Activated naive CD8-positive, alpha-beta T cell treated with anti-CD3 and anti-CD28 coated beads, Interleukin-2, amount 10 ng/mL, durations not matched to agents 7 days and 5 days (primary cell): ENCODE measurements around the gene NFIB. TPM values are rescaled to one million over a fixed set of nuclear protein-coding genes. Genes with fewer than 3 reads are reported as not detected.

ENCODE experiments used
- ATAC-seq: fragments of 150-1000 bp; cut with Tn5 transposase; one replicate; pipeline ENCODE4 v1.10.0; 2021; ENCODE audit warnings: low read depth, moderate library complexity
- POLR2A ChIA-PET: fragments of 350-600 bp; sonication (Branson Sonifier 250); formaldehyde crosslinking; loops from one replicate; lab custom pipeline; 2021; ENCODE audit warnings: antibody characterized with exemption; lab: Charles Lee
- DNase-seq: peaks from one replicate; pipeline ENCODE4 v3.0.0; 2021
- H3K27ac Mint-ChIP-seq: one replicate; pipeline ENCODE4 v1.8.0; 2022; ENCODE audit warnings: mild to moderate bottlenecking, mixed read lengths
- H3K27me3 Mint-ChIP-seq: one replicate; pipeline ENCODE4 v1.8.0; 2022; ENCODE audit warnings: mild to moderate bottlenecking, moderate library complexity, mixed read lengths
- H3K36me3 Mint-ChIP-seq: one replicate; pipeline ENCODE4 v1.8.0; 2021; ENCODE audit warnings: mild to moderate bottlenecking, mixed read lengths
- H3K4me1 Mint-ChIP-seq: one replicate; pipeline ENCODE4 v1.8.0; 2021; ENCODE audit warnings: mixed read lengths
- H3K4me3 Mint-ChIP-seq: one replicate; pipeline ENCODE4 v1.8.0; 2022; ENCODE audit warnings: mild to moderate bottlenecking, moderate library complexity, mixed read lengths
- H3K9me3 Mint-ChIP-seq: one replicate; pipeline ENCODE4 v1.8.0; 2021; ENCODE audit warnings: mixed read lengths
- total RNA-seq, 2 experiments: library from RNA; stranded (reverse); gene quantifications; one replicate each; pipeline ENCODE4 v1.2.3, GENCODE V29; 2021

NFIB gene
- total RNA-seq, 2 experiments from 2014 or later: not detected

GRCh38 chr9:14136646-14137370 is 177.1 kb downstream of the NFIB start:
- Mint-ChIP-seq H3K27me3 (no peaks in the 10 kb centered on the region), H3K9me3 (no peaks in the 10 kb centered on the region), H3K4me3 (no peak overlapping the region), H3K4me1 (no peaks in the 10 kb centered on the region), H3K36me3 (no peaks in the 10 kb centered on the region), H3K27ac (no peak overlapping the region)
- no peak for ATAC-seq
- no peak for DNase-seq
- POLR2A ChIA-PET: no interaction called here

GRCh38 chr9:14136047-14136635 is 177.8 kb downstream of the NFIB start:
- DNase-seq (no peak), ATAC-seq (no peak)
- no peaks in the 10 kb centered on the region for H3K36me3 Mint-ChIP-seq
- POLR2A ChIA-PET: no interaction called here
- no peak overlapping the region for H3K4me3 Mint-ChIP-seq
- H3K27ac Mint-ChIP-seq: no peak overlapping the region
- no peaks in the 10 kb centered on the region for H3K9me3 Mint-ChIP-seq
- H3K27me3 Mint-ChIP-seq: no peaks in the 10 kb centered on the region
- H3K4me1 Mint-ChIP-seq: no peaks in the 10 kb centered on the region

- Mint-ChIP-seq H3K27me3 (no peaks in the 10 kb centered on the region), H3K9me3 (no peaks in the 10 kb centered on the region), H3K4me3 (no peak overlapping the region), H3K27ac (no peak overlapping the region), H3K36me3 (no peaks in the 10 kb centered on the region), H3K4me1 (no peaks in the 10 kb centered on the region)
- DNase-seq (no peak), ATAC-seq (no peak)
- POLR2A ChIA-PET: no interaction called here
Measured at GRCh38 chr9:14135421-14135820, 178.5 kb downstream of the NFIB start.

- no peak for ATAC-seq
- H3K4me1 Mint-ChIP-seq: no peaks in the 10 kb centered on the region
- H3K4me3 Mint-ChIP-seq: no peak overlapping the region
Measured at GRCh38 chr9:14133394-14133793, 180.5 kb downstream of the NFIB start.

GRCh38 chr9:14132775-14133174 is 181.2 kb downstream of the NFIB start:
- POLR2A ChIA-PET: no interaction called here
- Mint-ChIP-seq H3K9me3 (no peaks in the 10 kb centered on the region), H3K4me1 (no peaks in the 10 kb centered on the region), H3K4me3 (no peak overlapping the region), H3K27me3 (no peaks in the 10 kb centered on the region), H3K27ac (no peak overlapping the region), H3K36me3 (no peaks in the 10 kb centered on the region)
- DNase-seq (no peak), ATAC-seq (no peak)

More at GRCh38 chr9:14133394-14133793, 180.5 kb downstream of the NFIB start:
- POLR2A ChIA-PET: no interaction called here
- H3K27me3 Mint-ChIP-seq: no peaks in the 10 kb centered on the region
- H3K36me3 Mint-ChIP-seq: no peaks in the 10 kb centered on the region
- H3K27ac Mint-ChIP-seq: no peak overlapping the region
- no peak for DNase-seq
- no peaks in the 10 kb centered on the region for H3K9me3 Mint-ChIP-seq

- H3K9me3 Mint-ChIP-seq: no peaks in the 10 kb centered on the region
- H3K27ac Mint-ChIP-seq: no peak overlapping the region
- no peaks in the 10 kb centered on the region for H3K4me1 Mint-ChIP-seq
- no peaks in the 10 kb centered on the region for H3K27me3 Mint-ChIP-seq
- no peak for DNase-seq
- no peak overlapping the region for H3K4me3 Mint-ChIP-seq
- POLR2A ChIA-PET: no interaction called here
- ATAC-seq: no peak
- no peaks in the 10 kb centered on the region for H3K36me3 Mint-ChIP-seq
Measured at GRCh38 chr9:14131356-14132088, 182.4 kb downstream of the NFIB start.

GRCh38 chr9:14127656-14128055 is 186.3 kb downstream of the NFIB start:
- Mint-ChIP-seq H3K4me3 (no peak overlapping the region), H3K4me1 (no peaks in the 10 kb centered on the region)
- POLR2A ChIA-PET: no interaction called here

GRCh38 chr9:14119694-14120514 is 194.0 kb downstream of the NFIB start:
- H3K4me3 Mint-ChIP-seq: no peak overlapping the region
- ATAC-seq: no peak
- H3K9me3 Mint-ChIP-seq: no peaks in the 10 kb centered on the region

More at GRCh38 chr9:14127656-14128055, 186.3 kb downstream of the NFIB start:
- no peaks in the 10 kb centered on the region for H3K9me3 Mint-ChIP-seq
- ATAC-seq (no peak), DNase-seq (no peak)
- no peaks in the 10 kb centered on the region for H3K27me3 Mint-ChIP-seq
- no peak overlapping the region for H3K27ac Mint-ChIP-seq
- no peaks in the 10 kb centered on the region for H3K36me3 Mint-ChIP-seq

GRCh38 chr9:14112226-14112625 is 201.7 kb downstream of the NFIB start:
- no peak for ATAC-seq
- Mint-ChIP-seq H3K9me3 (peaks cover 3% of the 10 kb centered on the region), H3K27ac (no peak overlapping the region), H3K4me1 (no peaks in the 10 kb centered on the region), H3K36me3 (no peaks in the 10 kb centered on the region), H3K4me3 (no peak overlapping the region), H3K27me3 (no peaks in the 10 kb centered on the region)
- DNase-seq: no peak
- POLR2A ChIA-PET: no interaction called here

More at GRCh38 chr9:14119694-14120514, 194.0 kb downstream of the NFIB start:
- H3K27me3 Mint-ChIP-seq: no peaks in the 10 kb centered on the region
- no peaks in the 10 kb centered on the region for H3K4me1 Mint-ChIP-seq
- POLR2A ChIA-PET: no interaction called here
- no peak overlapping the region for H3K27ac Mint-ChIP-seq
- H3K36me3 Mint-ChIP-seq: no peaks in the 10 kb centered on the region
- DNase-seq: no peak

- DNase-seq (no peak), ATAC-seq (no peak)
- H3K27me3 Mint-ChIP-seq: no peaks in the 10 kb centered on the region
- no peaks in the 10 kb centered on the region for H3K36me3 Mint-ChIP-seq
- no peak overlapping the region for H3K27ac Mint-ChIP-seq
- POLR2A ChIA-PET: no interaction called here
- no peak overlapping the region for H3K4me3 Mint-ChIP-seq
- no peaks in the 10 kb centered on the region for H3K4me1 Mint-ChIP-seq
- peaks cover 3% of the 10 kb centered on the region for H3K9me3 Mint-ChIP-seq
Measured at GRCh38 chr9:14111696-14112095, 202.2 kb downstream of the NFIB start.

GRCh38 chr9:14107977-14108376 is 206.0 kb downstream of the NFIB start:
- POLR2A ChIA-PET: no interaction called here
- no peak for ATAC-seq
- H3K36me3 Mint-ChIP-seq: no peaks in the 10 kb centered on the region

GRCh38 chr9:14107495-14107894 is 206.4 kb downstream of the NFIB start:
- H3K36me3 Mint-ChIP-seq: no peaks in the 10 kb centered on the region
- no peak overlapping the region for H3K4me3 Mint-ChIP-seq
- ATAC-seq: no peak
- H3K4me1 Mint-ChIP-seq: no peaks in the 10 kb centered on the region
- DNase-seq: no peak
- H3K27me3 Mint-ChIP-seq: no peaks in the 10 kb centered on the region
- no peaks in the 10 kb centered on the region for H3K9me3 Mint-ChIP-seq
- H3K27ac Mint-ChIP-seq: no peak overlapping the region
- POLR2A ChIA-PET: no interaction called here

More at GRCh38 chr9:14107977-14108376, 206.0 kb downstream of the NFIB start:
- no peaks in the 10 kb centered on the region for H3K4me1 Mint-ChIP-seq
- no peak overlapping the region for H3K4me3 Mint-ChIP-seq
- H3K9me3 Mint-ChIP-seq: peaks cover 3% of the 10 kb centered on the region
- DNase-seq: no peak
- H3K27me3 Mint-ChIP-seq: no peaks in the 10 kb centered on the region
- H3K27ac Mint-ChIP-seq: no peak overlapping the region

GRCh38 chr9:14106699-14107098 is 207.2 kb downstream of the NFIB start:
- Mint-ChIP-seq H3K9me3 (no peaks in the 10 kb centered on the region), H3K27me3 (no peaks in the 10 kb centered on the region), H3K4me1 (no peaks in the 10 kb centered on the region), H3K4me3 (no peak overlapping the region), H3K27ac (no peak overlapping the region), H3K36me3 (no peaks in the 10 kb centered on the region)
- POLR2A ChIA-PET: no interaction called here
- no peak for DNase-seq
- ATAC-seq: no peak
